Measurements from ENCODE around the gene GNG12.

DNA sequence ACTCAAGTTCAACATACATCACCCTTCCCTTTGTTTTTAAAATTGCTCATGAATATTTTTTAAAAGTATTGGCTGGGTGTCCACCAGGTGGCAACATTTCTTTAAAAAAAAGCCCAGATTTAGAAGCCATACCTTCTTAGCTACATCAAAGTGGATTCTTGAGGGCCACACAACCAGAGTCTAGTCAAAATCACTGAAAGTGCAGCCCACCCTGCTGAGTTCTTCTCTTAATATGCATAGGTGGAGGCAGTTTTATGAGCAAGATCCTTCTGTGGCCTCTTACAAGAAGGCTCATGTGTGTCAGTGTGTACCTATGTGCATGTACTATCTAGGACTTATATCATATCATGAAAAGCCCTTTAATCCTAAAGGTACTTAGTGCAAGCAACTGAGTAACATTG is 16.9 kb upstream of the GNG12 start:
- TF ChIP-seq, protein P1, sequence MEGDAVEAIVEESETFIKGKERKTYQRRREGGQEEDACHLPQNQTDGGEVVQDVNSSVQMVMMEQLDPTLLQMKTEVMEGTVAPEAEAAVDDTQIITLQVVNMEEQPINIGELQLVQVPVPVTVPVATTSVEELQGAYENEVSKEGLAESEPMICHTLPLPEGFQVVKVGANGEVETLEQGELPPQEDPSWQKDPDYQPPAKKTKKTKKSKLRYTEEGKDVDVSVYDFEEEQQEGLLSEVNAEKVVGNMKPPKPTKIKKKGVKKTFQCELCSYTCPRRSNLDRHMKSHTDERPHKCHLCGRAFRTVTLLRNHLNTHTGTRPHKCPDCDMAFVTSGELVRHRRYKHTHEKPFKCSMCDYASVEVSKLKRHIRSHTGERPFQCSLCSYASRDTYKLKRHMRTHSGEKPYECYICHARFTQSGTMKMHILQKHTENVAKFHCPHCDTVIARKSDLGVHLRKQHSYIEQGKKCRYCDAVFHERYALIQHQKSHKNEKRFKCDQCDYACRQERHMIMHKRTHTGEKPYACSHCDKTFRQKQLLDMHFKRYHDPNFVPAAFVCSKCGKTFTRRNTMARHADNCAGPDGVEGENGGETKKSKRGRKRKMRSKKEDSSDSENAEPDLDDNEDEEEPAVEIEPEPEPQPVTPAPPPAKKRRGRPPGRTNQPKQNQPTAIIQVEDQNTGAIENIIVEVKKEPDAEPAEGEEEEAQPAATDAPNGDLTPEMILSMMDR (IDR thresholded peaks at IDR 0.05 in 8 of 11, conservative IDR thresholded peaks at IDR 0.05 in 3 of 11): peak in 8 of 11 experiments; percentile 9 to 48 (median 31)
- no peak for TF ChIP-seq POLR2A (IDR thresholded peaks at IDR 0.05)
